Measurements from ENCODE around the gene ADCY4. TPM values are rescaled to one million over a fixed set of nuclear protein-coding genes. Genes with fewer than 3 reads are reported as not detected.
A peak's percentile ranks its signal among the peaks of the same experiment; 100 is the strongest.

ADCY4 gene
- total RNA-seq, 2 experiments from 2014 or later = 2.0 to 3.4 TPM

DNA sequence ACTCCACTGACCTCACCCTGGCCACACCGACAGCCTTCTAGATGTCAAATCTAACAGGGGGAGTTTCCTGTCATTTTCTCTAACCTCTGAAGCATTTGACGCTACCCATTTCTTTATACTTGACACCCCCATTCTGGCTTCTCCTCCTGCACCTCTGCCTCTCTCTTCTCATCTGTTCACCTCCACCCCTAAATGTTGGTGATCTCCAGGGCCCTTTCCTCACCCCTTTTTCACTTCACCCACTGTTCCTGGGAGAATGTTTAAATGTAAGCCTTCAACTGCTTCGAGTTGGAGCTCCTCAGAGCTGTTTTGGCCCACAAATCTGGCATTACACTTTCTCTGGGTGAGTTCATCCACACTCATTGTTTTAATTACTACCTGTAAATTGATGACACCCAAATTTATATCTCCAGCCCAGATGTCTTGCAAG lies 63.0 kb downstream of the ADCY4 start:
- Histone ChIP-seq H3K27ac (ENCODE audit: low read depth, low read length, poor library complexity, severe bottlenecking) (peak overlapping the region; percentile 84), H3K9me2 (ENCODE audit: insufficient read depth, low read length) (no peaks in the 10 kb centered on the region), H2AFZ (ENCODE audit: low read length) (peak overlapping the region; percentile 68; the same call in 1 of the 2 replicates), H3K36me3 (ENCODE audit: insufficient read depth, low read length) (no peaks in the 10 kb centered on the region), H3K4me2 (ENCODE audit: low read length) (peak overlapping the region; percentile 82), H3K79me2 (ENCODE audit: insufficient read depth, low read depth, low read length) (no peaks in the 10 kb centered on the region), H3K9me3 (ENCODE audit: low read length) (no peaks in the 10 kb centered on the region), H3K4me1 (ENCODE audit: insufficient read depth, low read length, poor library complexity, severe bottlenecking) (peaks cover 43% of the 10 kb centered on the region), H3K4me3 (ENCODE audit: low read depth, low read length, poor library complexity, severe bottlenecking) (peak overlapping the region; percentile 84), H4K20me1 (ENCODE audit: insufficient read depth, low read length) (no peaks in the 10 kb centered on the region)
- DNase-seq (ENCODE audit: low spot score) = no peak
- ChIA-PET CTCF (ENCODE audit: unreplicated experiment) (interaction anchor here (0.6 to 1.9 kb wide), 3 partner anchors 25 to 36 kb away, joined by 3 to 8 read pairs (median 4); partner anchors contain the start of gene CIDEB), POLR2A (interaction anchor here (0.6 to 3.2 kb wide), 8 partner anchors 25 to 171 kb away, joined by 3 to 21 read pairs (median 4); partner anchors contain the start of genes MDP1, RNF31, SDR39U1 and TINF2)
- TSS peak; percentile 70 for BruUV-seq (replicated peaks)
- intact Hi-C loops (cut with micrococcal nuclease; ENCODE audit: unreplicated experiment) = loop anchor here (1.0 to 2.0 kb wide), 3 partner anchors 27 to 56 kb away; partner anchors contain the start of genes DHRS1, MDP1, NOP9 and TINF2
- TF ChIP-seq EZH2phosphoT487 (IDR thresholded peaks at IDR 0.05; ENCODE audit: borderline replicate concordance, low read depth, low read length) = no peak
- TF ChIP-seq, protein P1, sequence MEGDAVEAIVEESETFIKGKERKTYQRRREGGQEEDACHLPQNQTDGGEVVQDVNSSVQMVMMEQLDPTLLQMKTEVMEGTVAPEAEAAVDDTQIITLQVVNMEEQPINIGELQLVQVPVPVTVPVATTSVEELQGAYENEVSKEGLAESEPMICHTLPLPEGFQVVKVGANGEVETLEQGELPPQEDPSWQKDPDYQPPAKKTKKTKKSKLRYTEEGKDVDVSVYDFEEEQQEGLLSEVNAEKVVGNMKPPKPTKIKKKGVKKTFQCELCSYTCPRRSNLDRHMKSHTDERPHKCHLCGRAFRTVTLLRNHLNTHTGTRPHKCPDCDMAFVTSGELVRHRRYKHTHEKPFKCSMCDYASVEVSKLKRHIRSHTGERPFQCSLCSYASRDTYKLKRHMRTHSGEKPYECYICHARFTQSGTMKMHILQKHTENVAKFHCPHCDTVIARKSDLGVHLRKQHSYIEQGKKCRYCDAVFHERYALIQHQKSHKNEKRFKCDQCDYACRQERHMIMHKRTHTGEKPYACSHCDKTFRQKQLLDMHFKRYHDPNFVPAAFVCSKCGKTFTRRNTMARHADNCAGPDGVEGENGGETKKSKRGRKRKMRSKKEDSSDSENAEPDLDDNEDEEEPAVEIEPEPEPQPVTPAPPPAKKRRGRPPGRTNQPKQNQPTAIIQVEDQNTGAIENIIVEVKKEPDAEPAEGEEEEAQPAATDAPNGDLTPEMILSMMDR (conservative IDR thresholded peaks at IDR 0.05; ENCODE audit: low read length) = no peak

DNA sequence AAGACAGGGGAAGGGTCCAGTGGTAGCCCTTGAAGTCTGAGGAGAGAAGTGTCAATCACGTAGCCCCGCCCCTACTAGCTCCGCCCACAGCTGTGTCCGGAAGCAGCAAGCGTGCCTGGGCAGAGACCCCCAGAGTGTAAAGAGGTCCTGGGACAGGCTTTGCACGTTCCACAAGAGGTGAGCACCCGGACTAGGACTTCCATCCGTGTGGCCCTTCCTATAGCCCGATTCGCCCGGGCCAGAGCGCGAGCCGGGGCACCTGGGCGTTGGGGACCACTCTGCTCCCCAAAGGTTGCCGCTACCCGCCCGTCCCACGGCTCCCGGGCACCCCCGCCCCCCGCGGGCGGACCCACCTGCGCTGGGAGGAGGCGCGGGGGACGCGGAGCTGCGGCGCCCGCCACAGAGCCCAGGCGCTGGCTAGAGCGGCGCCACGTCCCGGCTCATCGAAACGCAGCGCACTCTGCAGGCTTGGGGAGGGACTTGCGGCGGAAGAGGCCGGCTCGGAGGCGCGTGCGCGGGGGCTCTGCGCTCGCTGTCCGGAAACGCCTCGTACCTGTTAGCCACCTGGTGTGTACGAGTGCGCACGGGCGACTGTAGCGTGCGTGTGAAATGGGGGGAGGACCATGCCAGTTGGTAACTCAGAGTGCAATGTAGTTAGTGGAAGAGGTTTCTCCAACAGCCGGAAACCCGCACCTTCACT lies 63.6 kb downstream of the ADCY4 start, which contains the start of gene RABGGTA:
Gene RABGGTA (minus strand): TSS at position 464 of the 700 bp plus-strand sequence. CDS start 482 bp downstream, outside the sequence.
- Histone ChIP-seq H3K4me2 (ENCODE audit: low read length) (peak within 1 kb of the TSS; percentile 82), H3K4me1 (ENCODE audit: insufficient read depth, low read length, poor library complexity, severe bottlenecking) (peaks cover 43% of the 10 kb centered on the region), H3K9me3 (ENCODE audit: low read length) (no peaks in the 10 kb centered on the region), H3K79me2 (ENCODE audit: insufficient read depth, low read depth, low read length) (no peaks in the 10 kb centered on the region), H3K27ac (ENCODE audit: low read depth, low read length, poor library complexity, severe bottlenecking) (peak within 1 kb of the TSS; percentile 84), H2AFZ (ENCODE audit: low read length) (peak within 1 kb of the TSS; percentile 68), H3K4me3 (ENCODE audit: low read depth, low read length, poor library complexity, severe bottlenecking) (peak within 1 kb of the TSS; percentile 84), H3K36me3 (ENCODE audit: insufficient read depth, low read length) (no peaks in the 10 kb centered on the region), H4K20me1 (ENCODE audit: insufficient read depth, low read length) (no peaks in the 10 kb centered on the region), H3K9me2 (ENCODE audit: insufficient read depth, low read length) (no peaks in the 10 kb centered on the region)
- TF ChIP-seq, protein P1 (conservative IDR thresholded peaks at IDR 0.05; ENCODE audit: low read length) = peak; percentile 80
- no peak for TF ChIP-seq EZH2phosphoT487 (IDR thresholded peaks at IDR 0.05; ENCODE audit: borderline replicate concordance, low read depth, low read length)
- peak; percentile 97 for DNase-seq (ENCODE audit: low spot score)
- ChIA-PET POLR2A (interaction anchor here (0.6 to 3.2 kb wide), 10 partner anchors 20 to 158 kb away, joined by 3 to 21 read pairs (median 4); partner anchors contain the start of genes CHMP4A, GMPR2, MDP1 and NEDD8), CTCF (ENCODE audit: unreplicated experiment) (interaction anchor here (1.2 to 1.9 kb wide), 3 partner anchors 25 to 37 kb away, joined by 4 to 8 read pairs (median 5); partner anchors contain the start of genes CIDEB and TINF2)
- intact Hi-C loops (cut with micrococcal nuclease; ENCODE audit: unreplicated experiment) = loop anchor here (1.0 to 2.0 kb wide), 3 partner anchors 28 to 55 kb away; partner anchors contain the start of genes DHRS1, MDP1, NOP9 and TINF2
- no TSS peak for BruUV-seq (replicated peaks)
